ENCODE data around the gene TTLL5.

DNA sequence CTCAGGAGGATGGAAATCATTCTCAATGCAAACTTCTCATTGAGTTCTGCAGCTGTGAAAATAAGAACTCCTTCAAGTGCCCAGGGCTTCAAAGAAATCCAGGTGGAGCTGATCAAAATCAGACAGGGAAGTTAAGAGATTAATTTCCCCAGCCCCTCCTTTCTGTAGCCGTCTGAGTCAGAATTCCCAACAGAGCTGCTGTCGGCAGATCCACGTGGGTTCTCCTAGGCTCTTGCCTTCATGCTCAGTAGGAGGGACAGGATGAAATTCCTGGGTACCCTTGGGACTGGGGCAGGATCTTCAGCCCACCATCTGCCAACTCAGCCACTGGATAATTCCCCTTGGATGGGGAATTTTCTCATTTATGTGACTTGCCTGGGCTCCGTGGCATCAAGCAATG, 307.4 kb downstream of the TTLL5 start:
- TF ChIP-seq, protein P1, sequence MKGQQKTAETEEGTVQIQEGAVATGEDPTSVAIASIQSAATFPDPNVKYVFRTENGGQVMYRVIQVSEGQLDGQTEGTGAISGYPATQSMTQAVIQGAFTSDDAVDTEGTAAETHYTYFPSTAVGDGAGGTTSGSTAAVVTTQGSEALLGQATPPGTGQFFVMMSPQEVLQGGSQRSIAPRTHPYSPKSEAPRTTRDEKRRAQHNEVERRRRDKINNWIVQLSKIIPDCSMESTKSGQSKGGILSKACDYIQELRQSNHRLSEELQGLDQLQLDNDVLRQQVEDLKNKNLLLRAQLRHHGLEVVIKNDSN (IDR thresholded peaks at IDR 0.05; ENCODE audit: borderline replicate concordance, low read depth) = no peak
- TF ChIP-seq SIN3A (IDR thresholded peaks at IDR 0.05; ENCODE audit: borderline replicate concordance, low read depth, low read length) = no peak
- no peak for TF ChIP-seq RXRA (IDR thresholded peaks at IDR 0.05; ENCODE audit: borderline replicate concordance, low read depth)
- no peak for TF ChIP-seq POLR2AphosphoS5 (IDR thresholded peaks at IDR 0.05; ENCODE audit: low read depth, low read length)
- TF ChIP-seq CHD2 (IDR thresholded peaks at IDR 0.05; ENCODE audit: low read length, partially characterized antibody) = no peak
- TF ChIP-seq, protein P2, sequence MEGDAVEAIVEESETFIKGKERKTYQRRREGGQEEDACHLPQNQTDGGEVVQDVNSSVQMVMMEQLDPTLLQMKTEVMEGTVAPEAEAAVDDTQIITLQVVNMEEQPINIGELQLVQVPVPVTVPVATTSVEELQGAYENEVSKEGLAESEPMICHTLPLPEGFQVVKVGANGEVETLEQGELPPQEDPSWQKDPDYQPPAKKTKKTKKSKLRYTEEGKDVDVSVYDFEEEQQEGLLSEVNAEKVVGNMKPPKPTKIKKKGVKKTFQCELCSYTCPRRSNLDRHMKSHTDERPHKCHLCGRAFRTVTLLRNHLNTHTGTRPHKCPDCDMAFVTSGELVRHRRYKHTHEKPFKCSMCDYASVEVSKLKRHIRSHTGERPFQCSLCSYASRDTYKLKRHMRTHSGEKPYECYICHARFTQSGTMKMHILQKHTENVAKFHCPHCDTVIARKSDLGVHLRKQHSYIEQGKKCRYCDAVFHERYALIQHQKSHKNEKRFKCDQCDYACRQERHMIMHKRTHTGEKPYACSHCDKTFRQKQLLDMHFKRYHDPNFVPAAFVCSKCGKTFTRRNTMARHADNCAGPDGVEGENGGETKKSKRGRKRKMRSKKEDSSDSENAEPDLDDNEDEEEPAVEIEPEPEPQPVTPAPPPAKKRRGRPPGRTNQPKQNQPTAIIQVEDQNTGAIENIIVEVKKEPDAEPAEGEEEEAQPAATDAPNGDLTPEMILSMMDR (IDR thresholded peaks at IDR 0.05) = no peak
- TF ChIP-seq ELF1 (IDR thresholded peaks at IDR 0.05) = no peak
- no peak for TF ChIP-seq JUND (IDR thresholded peaks at IDR 0.05)
- no peak for TF ChIP-seq NRF1 (IDR thresholded peaks at IDR 0.05; ENCODE audit: low read depth, low read length)
- TF ChIP-seq, protein P3, sequence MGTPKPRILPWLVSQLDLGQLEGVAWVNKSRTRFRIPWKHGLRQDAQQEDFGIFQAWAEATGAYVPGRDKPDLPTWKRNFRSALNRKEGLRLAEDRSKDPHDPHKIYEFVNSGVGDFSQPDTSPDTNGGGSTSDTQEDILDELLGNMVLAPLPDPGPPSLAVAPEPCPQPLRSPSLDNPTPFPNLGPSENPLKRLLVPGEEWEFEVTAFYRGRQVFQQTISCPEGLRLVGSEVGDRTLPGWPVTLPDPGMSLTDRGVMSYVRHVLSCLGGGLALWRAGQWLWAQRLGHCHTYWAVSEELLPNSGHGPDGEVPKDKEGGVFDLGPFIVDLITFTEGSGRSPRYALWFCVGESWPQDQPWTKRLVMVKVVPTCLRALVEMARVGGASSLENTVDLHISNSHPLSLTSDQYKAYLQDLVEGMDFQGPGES (IDR thresholded peaks at IDR 0.05; ENCODE audit: low read depth, low read length) = no peak
- no peak for TF ChIP-seq GABPA (IDR thresholded peaks at IDR 0.05; ENCODE audit: low read depth)
- TF ChIP-seq, protein P4, sequence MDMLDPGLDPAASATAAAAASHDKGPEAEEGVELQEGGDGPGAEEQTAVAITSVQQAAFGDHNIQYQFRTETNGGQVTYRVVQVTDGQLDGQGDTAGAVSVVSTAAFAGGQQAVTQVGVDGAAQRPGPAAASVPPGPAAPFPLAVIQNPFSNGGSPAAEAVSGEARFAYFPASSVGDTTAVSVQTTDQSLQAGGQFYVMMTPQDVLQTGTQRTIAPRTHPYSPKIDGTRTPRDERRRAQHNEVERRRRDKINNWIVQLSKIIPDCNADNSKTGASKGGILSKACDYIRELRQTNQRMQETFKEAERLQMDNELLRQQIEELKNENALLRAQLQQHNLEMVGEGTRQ (IDR thresholded peaks at IDR 0.05; ENCODE audit: borderline replicate concordance, low read depth, low read length) = no peak
- no peak for TF ChIP-seq FOXM1 (IDR thresholded peaks at IDR 0.05; ENCODE audit: low read depth)
- TF ChIP-seq EP300 (IDR thresholded peaks at IDR 0.05; ENCODE audit: borderline replicate concordance in 1 of 2, low read depth in 1 of 2, low read length in 1 of 2) = no peak

Measured in SK-N-SH (cell line).